Measurements from ENCODE around the gene TSFM. TPM values are rescaled to one million over a fixed set of nuclear protein-coding genes. Genes with fewer than 3 reads are reported as not detected.

TSFM gene
- total RNA-seq, 1 donor from 2014 or later: 24.3 TPM

- Histone ChIP-seq H3K27ac (no peak overlapping the region), H3K4me1 (peaks cover 28% of the 10 kb centered on the region), H3K9me3 (no peaks in the 10 kb centered on the region), H3K27me3 (no peaks in the 10 kb centered on the region), H3K4me3 (no peak overlapping the region), H3K36me3 (peaks cover 93% of the 10 kb centered on the region)
- DNase-seq (no peak), ATAC-seq (no peak)
- TF ChIP-seq CTCF (IDR thresholded peaks at IDR 0.05): no peak
- intact Hi-C loops (cut with DNase I): loop anchor here (5.0 kb wide), 1 partner anchor 77 kb away; no protein-coding TSS in a partner anchor
Measured at GRCh38 chr12:57825451-57825850, 42.9 kb downstream of the TSFM start.

- no peaks in the 10 kb centered on the region for H3K9me3 ChIP-seq
- peaks cover 83% of the 10 kb centered on the region for H3K36me3 ChIP-seq
- H3K4me3 ChIP-seq: no peak overlapping the region
- TF ChIP-seq CTCF (IDR thresholded peaks at IDR 0.05): no peak
- no peak for ATAC-seq
- peak overlapping the region; percentile 49 for H3K27ac ChIP-seq
- no peak for DNase-seq
- intact Hi-C loops (cut with DNase I): loop anchor here (5.0 kb wide), 1 partner anchor 76 kb away; no protein-coding TSS in a partner anchor
- peaks cover 38% of the 10 kb centered on the region for H3K4me1 ChIP-seq
- H3K27me3 ChIP-seq: no peaks in the 10 kb centered on the region
Measured at GRCh38 chr12:57826400-57826799, 43.8 kb downstream of the TSFM start.

GRCh38 chr12:57826966-57827365 lies 44.4 kb downstream of the TSFM start:
- DNase-seq: no peak
- TF ChIP-seq CTCF (IDR thresholded peaks at IDR 0.05): no peak
- intact Hi-C loops (cut with DNase I): loop anchor here (5.0 kb wide), 1 partner anchor 75 kb away; no protein-coding TSS in a partner anchor
- Histone ChIP-seq H3K9me3 (no peaks in the 10 kb centered on the region), H3K36me3 (peaks cover 82% of the 10 kb centered on the region), H3K4me1 (peaks cover 43% of the 10 kb centered on the region), H3K27ac (peak overlapping the region; percentile 49), H3K4me3 (no peak overlapping the region), H3K27me3 (no peaks in the 10 kb centered on the region)
- no peak for ATAC-seq

- Histone ChIP-seq H3K4me3 (no peak overlapping the region), H3K27ac (peak overlapping the region; percentile 26), H3K36me3 (peaks cover 64% of the 10 kb centered on the region), H3K9me3 (no peaks in the 10 kb centered on the region), H3K4me1 (peaks cover 62% of the 10 kb centered on the region), H3K27me3 (no peaks in the 10 kb centered on the region)
- DNase-seq (no peak), ATAC-seq (no peak)
- intact Hi-C loops (cut with DNase I): loop anchor here (5.0 kb wide), 1 partner anchor 73 kb away; no protein-coding TSS in a partner anchor
- TF ChIP-seq CTCF (IDR thresholded peaks at IDR 0.05): no peak
Measured at GRCh38 chr12:57829025-57829777, 46.6 kb downstream of the TSFM start.

- no peaks in the 10 kb centered on the region for H3K27me3 ChIP-seq
- DNase-seq: no peak
- no peaks in the 10 kb centered on the region for H3K9me3 ChIP-seq
- intact Hi-C loops (cut with DNase I): no loop called here
- TF ChIP-seq CTCF (IDR thresholded peaks at IDR 0.05): no peak
- peak overlapping the region; percentile 74 for H3K27ac ChIP-seq
- H3K4me3 ChIP-seq: no peak overlapping the region
- H3K4me1 ChIP-seq: peaks cover 74% of the 10 kb centered on the region
- no peak for ATAC-seq
- peaks cover 52% of the 10 kb centered on the region for H3K36me3 ChIP-seq
Measured at GRCh38 chr12:57830393-57830792, 47.8 kb downstream of the TSFM start.
